ENCODE results near the gene UBXN6. TPM values are rescaled to one million over a fixed set of nuclear protein-coding genes. Genes with fewer than 3 reads are reported as not detected.
A peak's percentile ranks its signal among the peaks of the same experiment; 100 is the strongest.

Gene UBXN6
- polyA plus RNA-seq, 1 donor: 145 TPM

DNA sequence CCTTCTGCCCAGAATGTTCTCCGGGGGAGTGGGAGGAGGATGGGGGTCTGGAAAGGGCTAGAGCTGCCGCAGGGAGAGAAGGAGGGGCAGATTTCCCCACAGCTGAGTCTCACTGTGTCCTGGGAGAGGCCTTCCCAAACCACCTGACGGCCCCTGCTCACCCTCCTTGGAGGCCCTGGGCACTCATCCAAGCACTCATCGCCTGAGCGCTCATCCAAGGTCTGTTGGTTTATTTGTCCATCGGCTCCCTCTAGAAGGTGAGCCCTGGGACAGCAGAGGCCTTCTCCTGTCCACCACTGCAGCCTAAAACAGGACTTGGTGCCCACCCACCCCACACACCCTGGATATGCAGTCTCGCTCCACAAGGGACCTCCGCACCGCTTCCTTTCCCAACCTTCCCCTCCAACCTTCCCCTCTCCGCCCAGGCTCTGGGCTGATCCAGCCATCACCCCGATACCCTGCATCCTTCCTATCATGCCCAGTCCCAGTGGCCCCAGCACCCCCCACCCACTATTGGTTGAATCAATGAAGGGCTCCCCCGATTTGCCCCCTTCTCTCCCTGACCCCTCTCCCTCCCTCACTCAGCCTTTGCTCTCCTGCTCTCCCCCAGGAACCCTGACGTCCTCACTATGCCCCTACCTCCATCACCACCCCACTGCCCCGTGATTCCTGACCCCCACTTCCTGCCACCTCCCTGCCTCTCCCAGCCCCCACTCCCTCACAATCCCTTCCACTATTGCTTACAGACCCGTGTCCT is 1.7 kb downstream of the UBXN6 start:
- peak; percentile 76 for DNase-seq

DNA sequence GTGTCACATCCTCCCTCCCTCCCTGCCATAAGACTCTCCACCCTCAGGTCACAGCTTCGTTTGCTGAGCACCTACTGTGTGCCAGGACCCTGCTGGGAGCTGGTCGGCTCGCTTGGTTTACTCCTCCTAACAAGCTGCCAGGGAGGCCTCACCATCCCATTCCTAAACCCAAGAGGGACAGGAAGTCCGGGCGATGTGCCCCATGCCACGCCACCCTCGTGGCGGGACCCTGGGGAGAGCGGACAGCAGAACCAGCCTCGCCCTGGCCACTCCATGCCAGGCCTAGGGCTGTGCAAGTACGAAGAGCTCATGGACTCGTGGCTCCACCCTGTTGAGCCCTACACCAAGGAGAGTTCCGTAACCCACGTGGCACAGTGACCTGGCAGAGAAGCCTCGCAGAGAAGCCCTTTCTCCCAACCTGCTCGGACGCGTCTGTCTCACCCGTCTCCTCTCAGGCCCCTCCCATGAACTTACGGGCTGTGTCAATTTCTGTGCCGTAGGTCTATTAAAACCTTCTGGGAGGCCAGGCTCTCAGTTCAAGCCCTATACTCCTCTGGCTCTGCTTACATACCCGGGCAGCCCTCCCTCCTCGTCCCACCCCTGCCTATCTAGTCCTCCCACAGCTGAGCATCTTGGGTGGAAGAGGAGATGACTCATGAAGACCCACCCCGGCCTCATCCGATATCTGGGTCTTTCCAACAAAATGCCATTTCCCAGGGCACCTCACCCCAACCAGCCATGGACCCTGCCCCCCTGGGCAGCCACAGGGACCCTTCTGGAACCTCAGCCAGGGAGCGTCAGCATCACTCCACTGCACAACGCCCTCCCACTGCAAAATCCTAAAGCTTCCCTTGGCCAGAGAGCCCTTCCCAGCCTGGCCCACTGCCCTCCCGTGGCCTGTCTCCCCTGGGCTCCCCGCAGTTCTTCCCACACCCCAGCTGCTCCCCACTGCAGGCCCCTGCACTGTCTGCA is 2.6 kb downstream of the UBXN6 start:
- peak; percentile 55 for DNase-seq

DNA sequence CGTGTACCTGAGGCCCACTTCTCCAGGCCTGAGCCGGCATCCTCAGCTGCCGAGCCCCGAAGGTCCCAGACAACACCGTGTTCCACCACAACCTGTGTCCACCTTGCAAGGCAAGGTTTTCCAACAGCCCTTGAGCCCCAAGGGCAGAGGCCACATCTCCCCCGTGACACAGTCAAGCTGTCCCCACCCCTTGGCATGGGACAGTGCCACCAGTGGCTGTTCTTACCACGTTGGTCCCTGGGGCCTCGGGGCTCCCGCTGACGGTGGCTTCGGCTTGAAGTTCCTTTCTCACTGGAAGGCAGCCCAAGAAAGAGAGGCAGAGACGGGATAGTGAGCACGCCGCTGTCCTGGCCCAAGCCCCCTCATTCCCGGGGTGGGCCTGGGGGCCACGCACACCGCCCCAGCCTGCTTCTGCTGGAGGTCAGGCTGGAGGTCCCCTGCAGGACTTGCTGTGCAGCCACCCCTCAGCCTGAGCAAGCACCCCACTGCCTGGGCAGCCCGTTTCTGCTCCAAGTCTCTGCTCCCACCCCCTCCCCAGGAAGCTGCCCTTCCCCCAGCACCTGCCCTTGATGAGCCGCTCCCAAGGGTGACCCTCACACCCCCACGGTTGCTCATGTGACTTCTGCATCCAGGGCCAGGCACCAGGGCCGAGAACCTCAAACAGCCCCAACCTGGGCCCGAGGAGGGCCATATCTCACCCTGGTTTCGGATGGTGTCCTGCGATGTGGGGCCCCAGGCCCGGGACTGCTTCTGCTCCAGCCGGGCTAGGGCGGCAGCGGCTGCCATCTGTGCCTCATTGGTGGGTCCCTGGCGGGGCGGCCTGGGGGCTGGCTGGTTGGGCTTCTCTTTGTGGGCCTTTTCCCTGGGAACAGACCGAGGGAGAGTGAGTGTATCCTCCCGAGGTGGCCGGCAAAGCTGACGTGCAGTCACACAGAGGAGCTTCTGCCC is 4.1 kb downstream of the UBXN6 start:
- no peak for DNase-seq

DNA sequence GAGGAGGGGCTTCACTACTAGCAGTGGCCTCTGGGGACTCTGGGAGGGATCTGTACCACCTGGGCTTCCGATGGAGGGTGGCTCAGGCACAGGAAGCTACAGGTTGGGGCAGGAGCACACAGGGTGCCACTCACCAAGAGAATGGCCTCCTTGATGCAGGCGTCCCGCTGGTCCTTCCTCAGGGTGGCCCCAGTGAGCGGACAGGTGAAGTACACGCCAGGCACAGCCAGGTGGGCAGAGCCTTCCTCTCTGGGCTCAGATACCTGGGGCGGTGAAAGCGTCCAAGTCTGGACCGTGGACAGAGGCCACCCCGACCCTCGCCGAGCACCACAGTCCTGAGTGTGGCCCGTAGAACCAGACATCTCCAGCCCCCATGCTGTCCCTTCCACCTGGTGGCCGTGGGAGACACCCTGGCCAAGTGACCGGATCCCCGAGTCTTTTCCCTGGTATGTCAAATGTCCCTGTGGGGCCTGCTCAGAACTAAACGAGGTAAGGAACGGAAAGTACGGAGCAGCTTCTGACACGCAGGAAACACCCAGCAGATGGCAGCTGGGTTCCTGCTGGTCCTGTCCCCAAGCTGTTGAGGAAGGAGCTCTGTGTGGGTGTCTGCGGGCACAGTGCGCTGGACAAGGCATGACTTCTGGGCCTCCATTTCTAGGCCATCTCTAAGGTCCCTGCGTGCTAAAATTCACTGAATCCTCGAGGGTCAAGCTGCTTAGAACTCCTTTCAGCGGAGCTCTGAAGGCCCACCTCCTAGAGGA is 5.2 kb downstream of the UBXN6 start:
- no peak for DNase-seq

DNA sequence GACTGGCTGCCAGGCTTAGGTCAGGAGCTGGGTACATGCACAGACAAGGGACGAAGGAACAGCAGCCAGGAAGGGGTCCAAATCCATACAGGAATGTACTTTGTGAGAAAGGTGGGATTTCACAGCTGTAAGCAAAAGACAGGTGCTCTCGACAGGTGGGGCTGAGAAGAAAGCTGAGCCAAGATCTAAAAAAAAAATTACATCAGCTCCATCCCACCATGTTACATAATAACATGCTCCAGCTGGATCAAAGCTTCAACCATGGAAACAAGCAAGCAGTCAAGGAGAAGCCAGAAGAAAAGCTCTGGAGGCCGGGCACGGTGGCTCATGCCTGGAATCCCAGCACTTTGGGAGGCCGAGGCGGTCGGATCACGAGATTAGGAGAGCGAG is 8.0 kb downstream of the UBXN6 start:
- DNase-seq: no peak

DNA sequence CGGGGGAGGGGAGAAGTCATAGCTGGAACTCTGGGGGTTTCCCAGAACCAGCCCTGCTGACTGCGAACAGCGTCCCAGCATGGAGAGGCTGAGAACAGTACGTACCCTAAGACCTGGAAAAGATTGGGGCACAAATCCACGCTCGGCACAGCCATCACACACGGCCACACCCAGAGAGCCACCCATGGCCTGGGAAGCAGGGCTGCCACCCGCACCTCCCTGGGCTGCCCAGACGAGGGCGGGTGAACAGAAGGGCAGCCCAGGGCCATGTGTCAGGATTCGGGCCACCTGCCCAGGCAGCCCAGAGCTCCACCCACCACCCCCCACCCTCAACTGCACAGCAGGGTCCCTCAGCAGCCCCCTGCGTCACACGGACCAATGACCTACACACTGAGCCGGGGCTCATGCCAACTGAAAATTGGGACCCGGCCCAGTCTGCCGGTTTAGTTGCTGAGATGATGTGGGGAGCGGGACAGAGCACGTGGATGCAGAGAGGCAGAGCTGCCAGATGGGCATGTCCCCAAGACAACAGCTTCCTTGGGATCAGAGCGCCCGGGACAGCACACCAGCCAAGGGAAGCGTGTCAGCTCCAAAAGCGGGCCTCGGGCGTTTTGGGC is 8.5 kb downstream of the UBXN6 start:
- DNase-seq: no peak

DNA sequence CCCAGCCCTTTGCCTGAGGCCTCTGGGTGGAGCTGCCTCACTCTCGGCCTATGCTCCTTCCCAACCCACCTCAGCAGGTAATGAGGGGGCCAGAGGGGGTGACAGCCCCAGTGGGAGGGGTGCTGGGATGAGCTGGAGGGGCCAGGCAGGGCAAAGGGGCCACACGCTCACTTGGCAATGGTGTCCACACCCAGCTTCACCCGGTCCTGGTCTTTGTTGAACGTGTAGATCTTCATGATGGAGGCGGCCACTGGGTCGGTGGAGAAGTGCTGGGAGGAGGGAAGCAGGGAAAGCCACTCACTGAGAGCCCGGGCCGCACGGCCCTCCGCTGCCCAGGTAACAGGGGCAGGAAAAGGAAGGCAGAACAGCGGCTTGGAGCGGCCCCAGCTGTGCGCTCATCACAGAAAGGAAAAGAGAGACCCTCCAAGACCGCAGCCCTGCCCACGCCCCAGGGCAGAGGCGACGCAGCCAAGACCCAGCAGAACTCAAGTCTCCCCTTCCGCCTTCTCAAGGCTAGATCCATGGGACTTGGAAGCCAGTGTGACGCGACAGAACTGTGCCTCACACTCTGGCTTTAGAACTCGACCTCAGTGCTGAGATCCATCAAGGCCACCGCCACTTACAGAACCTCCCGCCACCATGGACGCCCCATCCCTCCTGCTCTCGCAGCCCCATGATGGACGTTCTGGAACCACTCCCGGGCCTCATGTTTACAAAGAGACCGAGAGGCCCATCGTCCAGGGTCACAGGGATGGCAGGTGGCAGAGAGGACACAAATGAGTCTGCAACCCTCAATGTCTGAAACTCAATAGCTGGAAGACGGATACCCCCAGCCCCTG is 9.2 kb downstream of the UBXN6 start:
- no peak for DNase-seq

DNA sequence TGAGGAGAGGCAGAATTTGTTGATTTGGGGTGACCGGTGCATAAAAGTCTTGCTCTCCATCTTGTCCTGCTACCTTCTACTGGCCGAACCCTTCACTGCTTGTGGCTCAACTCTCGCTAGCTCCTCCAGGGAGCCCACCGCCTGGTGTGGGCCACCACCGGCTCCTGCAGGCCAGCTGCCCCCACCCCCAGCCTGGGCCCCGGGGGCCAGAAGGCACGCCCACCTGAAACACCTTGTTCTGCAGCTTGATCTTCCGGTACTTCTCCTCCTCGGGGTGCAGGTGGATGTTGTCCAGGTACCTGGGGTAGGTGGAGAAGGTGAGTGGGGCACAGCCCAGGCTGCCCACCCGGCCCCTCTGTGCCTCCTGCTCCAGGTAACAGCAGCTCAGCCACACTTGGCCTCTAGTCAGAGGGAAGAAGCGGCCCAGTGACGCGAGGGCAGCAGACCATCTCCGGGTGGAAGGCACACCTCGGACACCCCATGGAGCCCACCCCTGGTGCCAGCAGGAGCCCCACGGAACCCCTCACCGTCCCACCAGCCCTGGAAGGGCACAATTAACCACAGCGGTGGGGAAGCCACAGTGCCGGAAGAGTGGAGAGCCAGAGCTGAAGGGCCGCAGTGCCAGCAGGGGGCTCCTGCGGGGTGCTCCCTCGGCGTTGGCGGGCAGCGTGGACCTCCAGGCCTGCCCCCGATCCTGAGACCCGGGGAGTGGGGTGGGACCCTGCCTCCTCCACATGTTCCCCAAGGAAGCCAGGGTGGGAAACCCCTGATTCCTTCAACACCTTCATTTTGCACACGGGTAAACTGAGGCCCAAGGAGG is 10.1 kb downstream of the UBXN6 start:
- no peak for DNase-seq

DNA sequence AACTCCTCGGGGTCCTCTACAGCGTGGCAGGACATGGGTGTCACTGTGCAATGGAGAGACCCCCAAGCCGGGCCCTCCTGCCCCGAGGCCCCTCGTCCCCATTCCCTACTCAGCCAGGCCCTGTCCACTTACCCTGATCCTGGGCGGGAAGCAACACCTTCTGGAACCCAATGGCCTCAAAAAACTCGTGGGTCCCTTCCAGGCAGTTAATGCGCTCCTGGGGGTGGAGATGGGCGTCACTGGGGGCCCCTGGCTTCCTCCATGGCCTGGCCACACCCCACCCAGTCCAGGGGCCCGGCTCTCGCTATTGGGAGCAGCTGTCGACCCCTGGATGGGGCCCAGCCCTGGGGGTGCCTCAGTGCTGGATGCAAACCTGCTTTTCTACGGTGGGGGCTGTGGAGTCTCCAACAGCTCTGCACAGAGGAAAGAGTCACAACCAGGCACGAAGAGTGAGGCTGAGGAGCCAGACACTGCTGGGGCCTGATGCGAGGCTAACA is 10.8 kb downstream of the UBXN6 start:
- DNase-seq: no peak

DNA sequence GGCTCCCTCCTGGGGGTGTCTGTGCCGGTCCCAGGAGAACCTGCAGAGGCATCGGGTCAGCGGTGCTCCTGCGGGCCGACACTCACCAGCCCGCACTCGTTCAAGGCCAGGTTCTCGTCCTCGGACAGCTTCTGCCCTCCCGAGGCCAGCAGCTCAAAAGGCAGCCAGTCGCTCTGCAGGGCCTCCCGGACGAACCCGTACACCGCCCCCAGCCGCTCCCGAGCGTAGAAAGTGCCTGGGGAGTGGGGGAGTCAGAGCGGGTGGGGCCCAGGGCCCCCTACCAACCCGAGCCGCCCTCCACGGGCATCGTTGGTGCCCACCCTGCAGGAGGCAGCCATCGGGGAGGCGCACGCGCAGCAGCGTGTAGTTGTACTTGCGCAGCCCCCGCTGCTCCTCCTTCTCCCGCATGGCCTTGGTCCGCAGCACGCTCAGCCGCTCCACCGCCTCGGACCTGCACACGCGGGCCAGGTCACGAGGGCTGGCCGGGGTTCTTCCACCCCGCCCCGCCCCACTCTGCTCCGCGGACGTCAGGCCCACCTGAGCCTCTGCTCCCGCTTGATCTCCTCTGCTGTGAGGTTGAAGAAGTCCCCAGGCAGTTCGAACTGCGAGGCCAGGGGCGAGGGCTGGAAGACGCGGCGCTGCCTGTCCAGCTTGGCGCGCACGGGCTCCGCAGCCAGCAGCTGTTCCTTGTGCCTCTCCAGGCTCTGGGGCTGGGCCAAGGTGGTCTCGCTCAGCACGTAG is 11.5 kb downstream of the UBXN6 start:
- DNase-seq: no peak

DNA sequence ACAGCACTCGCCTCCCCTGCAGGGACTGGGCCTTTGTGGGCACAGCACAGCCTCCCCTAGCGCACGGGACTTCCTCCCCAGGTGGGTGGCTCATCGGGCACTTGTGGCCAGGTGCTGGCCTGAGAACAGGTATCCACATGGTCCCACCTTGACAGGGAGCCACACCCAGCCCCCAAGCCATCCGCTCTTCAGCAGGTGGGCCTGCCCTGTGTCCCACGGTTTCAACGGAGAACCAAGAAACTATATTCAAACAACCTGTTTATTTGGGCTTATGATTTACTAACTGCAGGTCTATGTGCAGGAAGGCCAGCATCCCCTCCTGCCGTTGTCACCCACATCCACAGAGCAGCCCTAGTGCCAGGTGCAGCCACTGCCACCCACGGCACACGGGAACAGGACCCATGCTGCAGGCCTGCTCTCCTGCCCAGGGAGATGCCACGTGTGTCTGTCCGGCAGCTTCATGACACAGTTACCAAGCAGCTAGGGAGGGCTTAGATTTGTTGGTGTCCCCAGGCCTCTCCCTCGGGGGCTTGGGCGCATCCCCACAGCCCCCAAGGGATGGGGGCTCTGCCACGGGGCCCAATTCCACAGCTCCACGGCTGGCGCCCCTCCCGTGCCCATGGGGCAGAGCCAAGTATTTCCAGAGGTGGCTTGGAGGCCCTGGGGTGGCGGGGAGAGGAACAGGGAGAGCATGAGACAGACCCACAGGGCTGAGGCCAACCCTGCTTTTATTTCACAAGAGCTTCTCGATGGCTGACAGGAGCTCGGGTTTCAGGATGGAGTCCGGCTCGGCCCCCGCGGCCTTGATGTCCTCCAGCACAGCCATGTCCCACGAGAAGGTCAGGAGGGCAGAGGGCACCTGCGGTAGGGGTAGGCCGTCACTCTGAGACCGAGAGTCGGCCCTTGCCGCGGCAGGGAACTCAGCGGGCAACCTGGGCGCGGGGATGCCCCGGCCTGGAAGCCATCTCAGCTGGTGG is 12.5 kb downstream of the UBXN6 start:
- no peak for DNase-seq

DNA sequence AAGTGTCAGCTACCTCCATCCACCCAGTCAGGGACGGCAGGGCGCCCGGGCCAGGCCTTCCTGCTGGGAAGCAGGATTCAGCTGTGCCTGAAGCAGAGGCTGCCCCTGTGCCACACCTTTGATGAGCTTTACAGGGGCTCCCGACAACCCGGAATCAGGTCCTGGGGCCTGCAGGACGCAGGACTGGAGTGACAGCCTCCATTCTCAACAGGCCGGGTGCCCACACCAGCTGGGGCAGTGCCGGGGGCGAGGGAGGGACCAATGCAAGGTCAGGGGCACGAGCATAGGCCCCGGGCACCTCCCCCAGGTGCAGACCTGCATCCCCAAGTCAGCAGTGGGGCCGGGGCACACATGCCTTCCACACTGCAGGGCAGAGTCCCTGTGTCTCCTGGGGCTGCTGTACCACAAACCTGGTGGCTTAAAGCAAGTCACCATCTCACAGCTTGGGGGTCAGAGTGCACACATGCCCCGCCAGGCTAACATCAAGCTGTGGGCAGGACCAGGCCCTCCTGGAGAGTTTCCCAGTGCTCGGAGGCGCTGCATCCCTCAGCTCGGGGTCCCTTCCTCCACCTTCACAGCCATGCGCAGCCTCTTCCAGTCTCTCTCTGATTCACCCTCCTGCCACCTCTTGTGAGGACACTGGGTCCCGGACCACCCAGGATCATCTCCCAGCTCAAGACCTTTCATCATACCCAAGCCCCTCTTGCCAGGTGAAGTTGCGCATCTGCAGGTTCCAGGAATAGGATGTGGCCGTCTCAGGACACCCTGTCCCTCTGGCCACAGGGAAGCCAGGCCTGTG is 13.4 kb downstream of the UBXN6 start:
- no peak for DNase-seq

DNA sequence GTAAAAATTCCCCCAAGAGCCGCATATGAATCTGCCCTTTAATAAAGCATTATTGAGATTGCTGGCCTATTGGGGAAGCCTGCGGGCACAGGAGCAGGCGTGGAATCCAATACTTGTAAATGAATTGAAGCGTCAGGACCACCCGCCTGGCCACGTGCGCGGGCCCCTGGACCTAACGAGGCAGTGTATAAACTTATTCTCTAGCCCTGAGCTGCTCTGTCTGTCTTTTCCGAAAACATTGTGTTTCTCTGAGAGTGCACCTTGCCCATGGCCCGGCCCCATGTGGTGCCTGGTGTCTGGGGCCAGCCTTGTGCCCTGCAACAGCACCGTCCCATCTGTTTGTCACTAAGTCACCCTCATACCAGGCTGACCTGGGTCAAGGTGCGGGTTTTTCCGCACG is 14.4 kb downstream of the UBXN6 start:
- no peak for DNase-seq

DNA sequence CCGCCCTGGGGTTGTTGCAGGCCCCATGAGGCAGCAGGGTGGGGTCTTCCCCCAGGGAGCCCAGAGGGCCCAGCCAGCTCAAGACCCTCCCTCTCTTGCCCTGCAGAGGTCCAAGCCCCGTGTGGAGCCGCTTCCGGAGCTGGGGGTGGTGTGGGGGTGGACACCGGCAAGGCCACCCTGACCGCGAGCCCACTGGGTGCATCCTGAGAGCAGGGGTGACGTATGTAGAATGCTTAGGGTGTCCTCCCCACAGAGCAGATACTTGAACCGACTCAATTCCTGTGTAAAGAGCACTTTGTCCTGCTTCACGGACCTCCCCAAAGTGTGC is 14.8 kb downstream of the UBXN6 start:
- no peak for DNase-seq

DNA sequence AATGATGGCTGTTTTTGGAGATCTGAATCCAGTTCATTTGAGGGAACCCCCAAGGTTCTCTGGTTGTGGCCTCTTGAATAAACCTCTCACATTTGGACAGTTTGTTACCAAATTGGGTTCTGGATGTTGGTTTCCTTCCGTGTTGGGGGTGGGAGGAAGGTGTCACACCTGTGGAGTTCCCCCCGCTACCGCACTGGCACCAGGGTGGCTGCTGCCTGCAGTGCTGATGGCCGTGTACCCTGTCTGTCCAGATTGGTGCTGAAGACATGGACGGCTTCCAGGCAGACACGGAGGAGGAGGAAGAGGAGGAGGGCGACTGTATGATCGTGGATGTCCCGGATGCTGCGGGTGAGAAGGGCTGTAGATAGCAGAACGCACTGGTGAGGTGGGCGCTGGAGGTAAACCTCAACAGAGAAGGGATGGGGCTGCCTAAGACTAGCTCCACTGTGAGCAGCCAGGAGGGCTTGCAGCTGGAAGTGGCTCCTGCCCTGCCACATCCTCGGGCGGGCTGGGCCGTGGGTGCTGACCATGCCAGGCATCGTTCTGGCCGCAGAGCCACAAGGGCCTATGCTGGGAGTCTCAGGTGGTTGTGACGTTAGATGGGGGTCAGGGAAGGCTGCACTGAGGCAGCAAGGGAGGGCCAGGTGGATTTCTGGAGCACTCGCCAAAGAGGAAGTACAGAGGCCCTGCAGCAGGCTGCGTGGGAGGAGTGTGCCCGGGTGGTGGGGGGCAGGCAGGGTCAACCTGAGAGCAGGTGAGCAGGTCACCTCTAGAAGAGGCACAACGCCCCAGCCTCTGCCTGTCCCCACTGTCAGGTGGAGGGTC is 15.4 kb downstream of the UBXN6 start:
- DNase-seq: no peak

DNA sequence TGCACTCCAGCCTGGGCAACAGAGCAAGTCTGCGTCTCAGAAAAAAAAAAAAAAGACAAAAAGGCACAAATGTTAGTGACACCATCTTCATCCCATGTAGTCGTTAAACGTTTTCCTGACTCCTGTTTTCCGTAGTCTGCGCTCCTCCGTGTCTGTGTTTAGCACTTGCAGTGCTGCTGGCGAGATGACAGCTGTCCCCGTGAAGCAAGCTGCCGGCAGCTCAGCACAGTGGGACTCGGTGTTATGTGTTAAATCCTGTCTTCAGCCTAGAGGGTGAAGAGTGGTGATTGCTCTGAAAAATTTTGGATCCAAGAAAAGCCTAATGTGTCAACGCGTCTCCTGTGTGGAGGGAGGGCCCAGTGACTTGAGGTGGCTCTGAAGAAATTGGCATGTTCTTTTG is 18.4 kb downstream of the UBXN6 start:
- no peak for DNase-seq

Measured in hindlimb muscle (tissue), 1 donor.